ENCODE measurements around the gene PLCB2. TPM values are rescaled to one million over a fixed set of nuclear protein-coding genes. Genes with fewer than 3 reads are reported as not detected.
A peak's percentile ranks its signal among the peaks of the same experiment; 100 is the strongest.

The PLCB2 gene
- total RNA-seq, 2 experiments from 2014 or later, result 65.3 to 70.7 TPM

GRCh38 chr15:40263024-40263754, 44.5 kb downstream of the PLCB2 start:
- H3K4me3 Mint-ChIP-seq, result no peak overlapping the region
- H3K36me3 Mint-ChIP-seq, result no peaks in the 10 kb centered on the region
- intact Hi-C loops (cut with micrococcal nuclease), result no loop called here
- no peak overlapping the region for H3K27ac Mint-ChIP-seq
- H3K27me3 Mint-ChIP-seq, result no peaks in the 10 kb centered on the region
- no peaks in the 10 kb centered on the region for H3K9me3 Mint-ChIP-seq
- ChIA-PET POLR2A (no interaction called here), CTCF (interaction anchor here (0.6 to 6.7 kb wide), 5 partner anchors 10 to 56 kb away, joined by 3 to 64 read pairs (median 3); no protein-coding TSS in a partner anchor)
- no peaks in the 10 kb centered on the region for H3K4me1 Mint-ChIP-seq (ENCODE audit: low read depth)
- DNase-seq, result no peak

DNA sequence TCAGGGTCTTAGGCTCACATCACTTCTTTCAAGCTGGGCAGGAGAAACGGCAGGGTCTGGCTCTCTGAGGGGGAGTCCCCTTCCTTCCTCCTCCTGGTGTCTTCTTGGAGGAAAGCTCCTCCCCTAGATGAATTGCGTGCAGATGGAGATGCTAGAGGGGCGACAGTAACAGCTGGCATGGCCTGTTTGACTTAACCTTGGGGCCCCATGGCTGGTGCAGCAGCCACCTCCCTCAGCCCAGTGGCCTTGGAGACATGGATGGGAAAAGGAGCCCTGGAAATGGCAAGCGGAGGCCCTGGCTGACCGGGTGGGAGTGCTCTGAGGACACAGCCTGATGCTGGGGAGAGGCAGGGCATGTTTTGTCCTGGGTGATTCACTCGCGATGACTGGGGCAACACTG, 48.7 kb downstream of the PLCB2 start:
- CTCF ChIA-PET, result interaction anchor here (1.2 to 1.3 kb wide), 2 partner anchors 16 to 20 kb away, joined by 3 to 5 read pairs; no protein-coding TSS in a partner anchor
- Mint-ChIP-seq H3K27ac (no peak overlapping the region), H3K4me1 (ENCODE audit: low read depth) (no peaks in the 10 kb centered on the region), H3K36me3 (no peaks in the 10 kb centered on the region), H3K27me3 (peaks cover 12% of the 10 kb centered on the region), H3K4me3 (no peak overlapping the region), H3K9me3 (no peaks in the 10 kb centered on the region)
- POLR2A ChIA-PET, result no interaction called here
- intact Hi-C loops (cut with micrococcal nuclease), result no loop called here
- no peak for DNase-seq

DNA sequence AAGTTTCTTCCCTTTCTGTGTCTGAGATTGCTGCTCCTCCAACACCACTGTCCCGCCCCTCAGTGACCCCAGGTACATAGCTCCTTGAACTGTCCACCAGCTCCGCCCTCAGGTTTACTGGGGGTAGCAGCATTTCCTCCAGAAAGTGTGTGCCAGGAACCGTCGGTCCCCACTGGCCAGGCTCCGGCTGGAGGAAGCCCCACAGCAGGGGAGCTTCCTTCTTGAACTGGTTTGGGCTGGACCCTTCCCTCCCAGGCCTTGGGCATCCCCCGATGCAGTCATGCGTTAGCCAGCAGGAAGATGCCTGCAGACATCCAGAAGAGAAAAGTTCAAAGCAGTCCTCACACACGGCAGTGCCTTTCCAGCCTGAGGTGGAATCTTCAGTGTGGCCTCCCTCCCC, 49.2 kb downstream of the PLCB2 start:
- H3K9me3 Mint-ChIP-seq, result no peaks in the 10 kb centered on the region
- no peak overlapping the region for H3K27ac Mint-ChIP-seq
- peaks cover 16% of the 10 kb centered on the region for H3K27me3 Mint-ChIP-seq
- intact Hi-C loops (cut with micrococcal nuclease), result no loop called here
- POLR2A ChIA-PET, result no interaction called here
- no peak for DNase-seq
- CTCF ChIA-PET, result interaction anchor here (1.2 to 1.3 kb wide), 2 partner anchors 16 to 21 kb away, joined by 3 to 5 read pairs; no protein-coding TSS in a partner anchor
- no peak overlapping the region for H3K4me3 Mint-ChIP-seq
- no peaks in the 10 kb centered on the region for H3K4me1 Mint-ChIP-seq (ENCODE audit: low read depth)
- no peaks in the 10 kb centered on the region for H3K36me3 Mint-ChIP-seq

GRCh38 chr15:40257656-40258450, 49.9 kb downstream of the PLCB2 start:
- no peak for DNase-seq
- intact Hi-C loops (cut with micrococcal nuclease), result no loop called here
- Mint-ChIP-seq H3K4me1 (ENCODE audit: low read depth) (peaks cover 6% of the 10 kb centered on the region), H3K27ac (no peak overlapping the region), H3K36me3 (no peaks in the 10 kb centered on the region), H3K27me3 (peaks cover 22% of the 10 kb centered on the region), H3K4me3 (no peak overlapping the region), H3K9me3 (no peaks in the 10 kb centered on the region)
- POLR2A ChIA-PET, result no interaction called here
- CTCF ChIA-PET, result interaction anchor here (1.2 to 1.4 kb wide), 3 partner anchors 17 to 21 kb away, joined by 3 to 7 read pairs (median 5); no protein-coding TSS in a partner anchor

DNA sequence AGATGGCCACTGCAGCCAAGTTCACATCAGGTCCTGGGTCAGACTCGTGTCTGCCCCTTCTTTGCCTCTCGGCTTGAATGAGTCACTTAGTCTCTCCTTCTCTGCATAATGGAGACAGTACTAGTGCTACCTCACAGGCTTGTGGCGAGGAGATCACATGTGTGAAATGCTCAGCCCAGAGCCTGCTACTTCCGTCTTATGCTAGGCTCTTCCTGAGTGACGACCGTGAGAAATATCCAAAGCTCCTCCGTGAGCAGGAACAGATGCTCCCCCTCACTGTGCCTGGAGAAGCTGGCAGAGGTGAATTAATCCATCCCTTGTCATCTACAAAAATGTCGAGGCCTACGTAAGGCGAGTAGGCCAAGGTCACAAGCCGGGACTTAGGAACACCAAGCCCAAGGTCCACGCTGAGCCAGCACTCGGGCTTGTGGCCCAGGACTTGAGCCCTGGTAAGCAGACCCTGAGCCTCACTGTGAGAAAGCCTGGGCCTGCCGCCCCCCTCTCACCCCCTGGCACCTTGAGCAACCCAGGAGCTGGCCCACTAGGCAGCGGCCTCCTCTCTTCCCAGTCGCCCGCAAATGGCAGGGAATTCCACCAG, 51.0 kb downstream of the PLCB2 start:
- ChIA-PET POLR2A (no interaction called here), CTCF (interaction anchor here (1.4 to 1.7 kb wide), 2 partner anchors 18 to 64 kb away, joined by 5 to 7 read pairs; no protein-coding TSS in a partner anchor)
- H3K36me3 Mint-ChIP-seq, result no peaks in the 10 kb centered on the region
- H3K27ac Mint-ChIP-seq, result no peak overlapping the region
- peaks cover 6% of the 10 kb centered on the region for H3K4me1 Mint-ChIP-seq (ENCODE audit: low read depth)
- H3K27me3 Mint-ChIP-seq, result peaks cover 22% of the 10 kb centered on the region
- no peak for DNase-seq
- H3K9me3 Mint-ChIP-seq, result no peaks in the 10 kb centered on the region
- H3K4me3 Mint-ChIP-seq, result no peak overlapping the region
- intact Hi-C loops (cut with micrococcal nuclease), result no loop called here

DNA sequence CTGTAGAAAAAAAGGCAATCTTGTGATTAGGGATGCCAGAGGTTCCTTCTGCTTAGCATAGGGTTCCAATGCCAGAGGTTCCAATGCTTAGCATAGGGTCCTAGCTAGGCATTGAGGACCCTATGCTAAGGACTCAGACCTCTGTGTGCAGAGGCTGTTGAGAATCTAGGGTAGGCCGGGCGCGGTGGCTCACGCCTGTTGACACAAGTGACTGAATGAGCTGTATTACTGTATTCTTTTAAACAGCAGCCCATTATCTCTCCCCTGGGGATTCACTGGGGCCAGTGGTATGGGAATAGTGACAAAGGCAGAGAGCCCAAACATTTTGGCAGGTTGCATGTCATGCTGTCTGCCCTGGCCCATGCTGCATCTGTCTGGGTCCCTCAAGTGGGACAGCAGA, 52.7 kb downstream of the PLCB2 start:
- peaks cover 30% of the 10 kb centered on the region for H3K27me3 Mint-ChIP-seq
- peaks cover 6% of the 10 kb centered on the region for H3K4me1 Mint-ChIP-seq (ENCODE audit: low read depth)
- no peaks in the 10 kb centered on the region for H3K9me3 Mint-ChIP-seq
- DNase-seq, result no peak
- POLR2A ChIA-PET, result no interaction called here
- no peaks in the 10 kb centered on the region for H3K36me3 Mint-ChIP-seq
- CTCF ChIA-PET, result interaction anchor here (0.8 to 1.7 kb wide), 7 partner anchors 11 to 210 kb away, joined by 3 to 10 read pairs (median 3); no protein-coding TSS in a partner anchor
- H3K27ac Mint-ChIP-seq, result no peak overlapping the region
- H3K4me3 Mint-ChIP-seq, result no peak overlapping the region
- intact Hi-C loops (cut with micrococcal nuclease), result no loop called here

- CTCF ChIA-PET, result interaction anchor here (0.8 to 1.6 kb wide), 7 partner anchors 10 to 209 kb away, joined by 3 to 10 read pairs (median 3); no protein-coding TSS in a partner anchor
- H3K36me3 Mint-ChIP-seq, result no peaks in the 10 kb centered on the region
- intact Hi-C loops (cut with micrococcal nuclease), result no loop called here
- peaks cover 6% of the 10 kb centered on the region for H3K4me1 Mint-ChIP-seq (ENCODE audit: low read depth)
- POLR2A ChIA-PET, result no interaction called here
- H3K27me3 Mint-ChIP-seq, result peaks cover 30% of the 10 kb centered on the region
- H3K27ac Mint-ChIP-seq, result no peak overlapping the region
- no peak for DNase-seq
- H3K4me3 Mint-ChIP-seq, result no peak overlapping the region
- H3K9me3 Mint-ChIP-seq, result no peaks in the 10 kb centered on the region
Observed at GRCh38 chr15:40254452-40254851, 53.3 kb downstream of the PLCB2 start.

GRCh38 chr15:40253167-40253790, 54.5 kb downstream of the PLCB2 start:
- DNase-seq, result no peak
- Mint-ChIP-seq H3K4me1 (ENCODE audit: low read depth) (peaks cover 6% of the 10 kb centered on the region), H3K4me3 (peak overlapping the region; percentile 38), H3K9me3 (no peaks in the 10 kb centered on the region), H3K27me3 (peaks cover 30% of the 10 kb centered on the region), H3K27ac (no peak overlapping the region), H3K36me3 (no peaks in the 10 kb centered on the region)
- POLR2A ChIA-PET, result no interaction called here
- CTCF ChIA-PET, result interaction anchor here (0.9 to 1.3 kb wide), 3 partner anchors 9 to 36 kb away, joined by 3 to 4 read pairs (median 4); no protein-coding TSS in a partner anchor
- intact Hi-C loops (cut with micrococcal nuclease), result no loop called here

- ChIA-PET POLR2A (no interaction called here), CTCF (interaction anchor here (1.1 kb wide), 1 partner anchor 21 kb away, joined by 4 read pairs; no protein-coding TSS in a partner anchor)
- peak; percentile 21 for DNase-seq
- no peak overlapping the region for H3K27ac Mint-ChIP-seq
- H3K4me3 Mint-ChIP-seq, result peak overlapping the region; percentile 38
- H3K4me1 Mint-ChIP-seq (ENCODE audit: low read depth), result peaks cover 6% of the 10 kb centered on the region
- intact Hi-C loops (cut with micrococcal nuclease), result no loop called here
- H3K36me3 Mint-ChIP-seq, result no peaks in the 10 kb centered on the region
- H3K9me3 Mint-ChIP-seq, result no peaks in the 10 kb centered on the region
- peaks cover 30% of the 10 kb centered on the region for H3K27me3 Mint-ChIP-seq
Observed at GRCh38 chr15:40252438-40253166, 55.1 kb downstream of the PLCB2 start.

DNA sequence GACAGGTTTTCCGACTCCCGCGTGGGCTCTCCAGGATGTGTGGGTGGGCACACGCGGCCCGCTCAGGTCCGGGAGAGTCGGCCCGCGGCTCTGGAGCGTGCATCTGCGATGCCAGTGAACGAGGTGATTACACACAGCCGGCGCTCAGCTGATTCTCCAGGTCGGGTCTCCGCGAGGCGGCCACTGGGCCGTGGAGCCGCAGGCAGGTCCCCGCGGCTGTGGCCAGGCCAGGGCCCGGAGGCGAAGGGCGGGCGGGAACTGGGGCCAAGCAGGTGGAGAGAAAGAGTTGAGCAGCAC, 55.6 kb downstream of the PLCB2 start:
- intact Hi-C loops (cut with micrococcal nuclease), result no loop called here
- Mint-ChIP-seq H3K36me3 (no peaks in the 10 kb centered on the region), H3K9me3 (no peaks in the 10 kb centered on the region), H3K4me1 (ENCODE audit: low read depth) (peaks cover 6% of the 10 kb centered on the region), H3K4me3 (no peak overlapping the region), H3K27ac (no peak overlapping the region), H3K27me3 (peaks cover 30% of the 10 kb centered on the region)
- ChIA-PET POLR2A (no interaction called here), CTCF (interaction anchor here (1.1 kb wide), 1 partner anchor 22 kb away, joined by 4 read pairs; no protein-coding TSS in a partner anchor)
- no peak for DNase-seq

GRCh38 chr15:40251486-40252140, 56.1 kb downstream of the PLCB2 start:
- Mint-ChIP-seq H3K27me3 (peaks cover 30% of the 10 kb centered on the region), H3K4me1 (ENCODE audit: low read depth) (peaks cover 6% of the 10 kb centered on the region), H3K9me3 (no peaks in the 10 kb centered on the region), H3K36me3 (no peaks in the 10 kb centered on the region), H3K4me3 (no peak overlapping the region), H3K27ac (no peak overlapping the region)
- POLR2A ChIA-PET, result no interaction called here
- CTCF ChIA-PET, result no interaction called here
- intact Hi-C loops (cut with micrococcal nuclease), result no loop called here
- DNase-seq, result no peak
